Loucy (cell line): Measurements from ENCODE around the gene CCL26.

Experiments used
- H2AFZ ChIP-seq: fragments of 200-600 bp; sonication (generic); 2 replicates; pipeline ENCODE4 v1.6.0; 2016; ENCODE audit warnings: antibody characterized with exemption, mild to moderate bottlenecking, low read length, moderate library complexity
- H3F3A ChIP-seq: fragments of 200-600 bp; 2 replicates; pipeline ENCODE4 v1.6.0; 2016; ENCODE audit warnings: antibody characterized with exemption, low read depth, mild to moderate bottlenecking
- H3K27me3 ChIP-seq: fragments of 200-600 bp; sonication (generic); 2 replicates; pipeline ENCODE4 v1.6.1; 2014; ENCODE audit warnings: low read length, mild to moderate bottlenecking; ENCODE audit not compliant: insufficient read depth, poor library complexity, severe bottlenecking
- H3K36me3 ChIP-seq: fragments of 200-600 bp; sonication (generic); 2 replicates; pipeline ENCODE4 v1.6.1; 2016; ENCODE audit warnings: low read length; ENCODE audit not compliant: insufficient read depth
- H3K4me1 ChIP-seq: fragments of 200-600 bp; sonication (generic); 2 replicates; pipeline ENCODE4 v1.5.1; 2014; ENCODE audit warnings: low read length, mild to moderate bottlenecking; ENCODE audit not compliant: insufficient read depth, poor library complexity, severe bottlenecking
- H3K4me2 ChIP-seq: fragments of 200-600 bp; sonication (generic); 2 replicates; pipeline ENCODE4 v1.6.0; 2014; ENCODE audit warnings: antibody characterized with exemption, low read length, low read depth, mild to moderate bottlenecking; ENCODE audit not compliant: poor library complexity, severe bottlenecking
- H3K4me3 ChIP-seq: fragments of 200-600 bp; sonication (generic); 2 replicates; pipeline ENCODE4 v1.5.1; 2014; ENCODE audit warnings: low read length, mild to moderate bottlenecking, mixed read lengths; ENCODE audit not compliant: poor library complexity, severe bottlenecking
- H3K79me2 ChIP-seq: fragments of 200-600 bp; sonication (generic); 2 replicates; pipeline ENCODE4 v1.6.1; 2014; ENCODE audit warnings: low read length; ENCODE audit not compliant: insufficient read depth
- H3K9ac ChIP-seq: fragments of 200-600 bp; sonication (generic); 2 replicates; pipeline ENCODE4 v1.6.0; 2014; ENCODE audit warnings: mild to moderate bottlenecking, low read depth, low read length, moderate library complexity; ENCODE audit not compliant: poor library complexity, severe bottlenecking
- H3K9me2 ChIP-seq: fragments of 200-600 bp; sonication (generic); replicated peaks from 2 replicates; pipeline ENCODE4 v1.6.1; 2016; ENCODE audit warnings: low read depth, low read length, mixed read lengths
- H3K9me3 ChIP-seq: fragments of 200-600 bp; sonication (generic); 2 replicates; pipeline ENCODE4 v1.6.1; 2014; ENCODE audit warnings: mild to moderate bottlenecking, antibody characterized with exemption, low read length, low read depth; ENCODE audit not compliant: insufficient read depth
- H4K20me1 ChIP-seq: fragments of 200-600 bp; sonication (generic); 2 replicates; pipeline ENCODE4 v1.6.0; 2014; ENCODE audit warnings: antibody characterized with exemption, low read length, mild to moderate bottlenecking; ENCODE audit not compliant: insufficient read depth, poor library complexity, severe bottlenecking
- EZH2phosphoT487 ChIP-seq: fragments of 200-600 bp; IDR thresholded peaks from 2 replicates; pipeline ENCODE4 v1.6.1; 2018; ENCODE audit warnings: antibody characterized with exemption, mild to moderate bottlenecking, moderate library complexity, borderline replicate concordance
- TF ChIP-seq, protein P1 (sequence below): fragments of 200-600 bp; sonication (generic); conservative IDR thresholded peaks from 2 replicates; pipeline ENCODE4 v1.5.1; 2014; ENCODE audit warnings: mild to moderate bottlenecking, antibody characterized with exemption, low read length

CCL26 gene

GRCh38 chr7:75743455-75743859 lies 28.6 kb downstream of the CCL26 start:
- Histone ChIP-seq H3F3A (no peaks in the 10 kb centered on the region), H2AFZ (no peak overlapping the region), H3K79me2 (no peaks in the 10 kb centered on the region), H3K9me3 (no peaks in the 10 kb centered on the region), H3K4me2 (no peak overlapping the region), H3K4me3 (no peak overlapping the region), H3K9ac (no peak overlapping the region), H4K20me1 (no peaks in the 10 kb centered on the region), H3K36me3 (no peaks in the 10 kb centered on the region), H3K4me1 (peaks cover 2% of the 10 kb centered on the region), H3K9me2 (no peaks in the 10 kb centered on the region), H3K27me3 (peaks cover 3% of the 10 kb centered on the region)
- TF ChIP-seq, protein P1, sequence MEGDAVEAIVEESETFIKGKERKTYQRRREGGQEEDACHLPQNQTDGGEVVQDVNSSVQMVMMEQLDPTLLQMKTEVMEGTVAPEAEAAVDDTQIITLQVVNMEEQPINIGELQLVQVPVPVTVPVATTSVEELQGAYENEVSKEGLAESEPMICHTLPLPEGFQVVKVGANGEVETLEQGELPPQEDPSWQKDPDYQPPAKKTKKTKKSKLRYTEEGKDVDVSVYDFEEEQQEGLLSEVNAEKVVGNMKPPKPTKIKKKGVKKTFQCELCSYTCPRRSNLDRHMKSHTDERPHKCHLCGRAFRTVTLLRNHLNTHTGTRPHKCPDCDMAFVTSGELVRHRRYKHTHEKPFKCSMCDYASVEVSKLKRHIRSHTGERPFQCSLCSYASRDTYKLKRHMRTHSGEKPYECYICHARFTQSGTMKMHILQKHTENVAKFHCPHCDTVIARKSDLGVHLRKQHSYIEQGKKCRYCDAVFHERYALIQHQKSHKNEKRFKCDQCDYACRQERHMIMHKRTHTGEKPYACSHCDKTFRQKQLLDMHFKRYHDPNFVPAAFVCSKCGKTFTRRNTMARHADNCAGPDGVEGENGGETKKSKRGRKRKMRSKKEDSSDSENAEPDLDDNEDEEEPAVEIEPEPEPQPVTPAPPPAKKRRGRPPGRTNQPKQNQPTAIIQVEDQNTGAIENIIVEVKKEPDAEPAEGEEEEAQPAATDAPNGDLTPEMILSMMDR: no peak
- TF ChIP-seq EZH2phosphoT487: no peak

- H4K20me1 ChIP-seq: no peaks in the 10 kb centered on the region
- H3K79me2 ChIP-seq: no peaks in the 10 kb centered on the region
- no peak overlapping the region for H3K9ac ChIP-seq
- no peak for TF ChIP-seq EZH2phosphoT487
- TF ChIP-seq, protein P1: no peak
- H3K4me3 ChIP-seq: no peak overlapping the region
- H3K4me2 ChIP-seq: no peak overlapping the region
- H3K27me3 ChIP-seq: peaks cover 15% of the 10 kb centered on the region
- H3K4me1 ChIP-seq: peaks cover 9% of the 10 kb centered on the region
- H3K9me2 ChIP-seq: no peaks in the 10 kb centered on the region
- H2AFZ ChIP-seq: no peak overlapping the region
- no peaks in the 10 kb centered on the region for H3K36me3 ChIP-seq
- no peaks in the 10 kb centered on the region for H3K9me3 ChIP-seq
- H3F3A ChIP-seq: no peaks in the 10 kb centered on the region
These were observed 31.0 kb downstream of the CCL26 start for GRCh38 chr7:75740846-75741497.

DNA sequence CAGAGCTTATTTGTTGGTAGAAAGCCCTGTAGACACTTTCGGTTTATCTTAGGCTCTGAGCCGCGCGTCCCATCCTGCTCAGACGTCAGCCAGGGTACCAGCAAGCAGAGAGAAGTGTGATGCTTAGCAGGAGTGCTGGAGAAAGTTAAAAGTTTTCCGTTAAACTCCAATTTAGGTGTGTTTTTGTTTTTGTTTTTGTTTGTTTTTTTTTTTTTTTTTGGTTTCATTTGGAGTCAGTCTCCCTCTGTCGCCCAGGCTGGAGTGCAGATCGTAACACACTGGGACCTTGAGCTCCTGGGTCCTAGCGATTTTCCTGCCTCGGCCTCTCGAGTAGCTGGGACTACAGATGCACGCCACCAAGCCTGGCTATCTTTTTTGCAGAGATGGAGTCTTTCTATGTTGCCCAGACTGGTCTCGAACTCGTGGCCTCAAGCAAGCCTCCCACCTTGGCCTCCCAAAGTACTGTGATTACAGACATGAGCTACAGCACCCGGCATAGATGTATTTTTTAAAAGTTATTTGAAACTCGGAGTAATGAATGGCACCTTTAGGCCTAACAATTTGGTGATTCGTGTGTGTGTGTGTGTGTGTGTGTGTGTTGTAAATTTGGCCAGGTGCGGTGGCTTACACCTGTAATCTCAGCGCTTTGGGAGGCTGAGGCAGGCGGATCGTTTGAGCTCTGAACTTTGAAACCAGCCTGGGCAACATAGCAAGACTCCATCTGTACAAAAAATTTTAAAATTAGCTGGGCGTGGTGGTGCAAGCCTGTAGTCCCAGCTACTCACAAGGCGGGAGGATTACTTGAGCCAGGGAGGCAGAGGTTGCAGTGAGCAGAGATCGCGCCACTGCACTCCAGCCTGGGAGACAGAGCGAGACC lies 32.0 kb downstream of the CCL26 start:
- peak overlapping the region; percentile 91 for H2AFZ ChIP-seq
- peaks cover 9% of the 10 kb centered on the region for H3K4me1 ChIP-seq
- no peaks in the 10 kb centered on the region for H3K36me3 ChIP-seq

More for the DNA sequence above, 32.0 kb downstream of the CCL26 start:
- H3K9me2 ChIP-seq: no peaks in the 10 kb centered on the region
- H3K9me3 ChIP-seq: no peaks in the 10 kb centered on the region
- peaks cover 15% of the 10 kb centered on the region for H3K27me3 ChIP-seq
- no peaks in the 10 kb centered on the region for H3K79me2 ChIP-seq
- H3K4me3 ChIP-seq: peak overlapping the region; percentile 72
- no peaks in the 10 kb centered on the region for H3F3A ChIP-seq
- TF ChIP-seq, protein P1: no peak
- TF ChIP-seq EZH2phosphoT487: no peak
- H4K20me1 ChIP-seq: no peaks in the 10 kb centered on the region
- peak overlapping the region; percentile 67 for H3K4me2 ChIP-seq
- peak overlapping the region; percentile 47 for H3K9ac ChIP-seq
